ENCODE measurements around the gene SSH3.
A peak's percentile ranks its signal among the peaks of the same experiment; 100 is the strongest.

Gene SSH3

GRCh38 chr11:67288452-67289225, 14.7 kb upstream of the SSH3 start:
- DNase-seq, result peak; percentile 97
- in situ Hi-C loops (cut with MboI; ENCODE audit: low pct_unique_long_range_greater_than_20kb, low sequenced_read_pairs), result no loop called here

GRCh38 chr11:67289226-67289650, 14.1 kb upstream of the SSH3 start, which contains the start of gene ANKRD13D:
Gene ANKRD13D (plus strand): TSS chr11:67289303. CDS start chr11:67289461, 158 bp downstream.
- no peak for DNase-seq
- in situ Hi-C loops (cut with MboI; ENCODE audit: low pct_unique_long_range_greater_than_20kb, low sequenced_read_pairs), result no loop called here

- in situ Hi-C loops (cut with MboI; ENCODE audit: low pct_unique_long_range_greater_than_20kb, low sequenced_read_pairs), result no loop called here
- no peak for DNase-seq
Observed at GRCh38 chr11:67289651-67290479, 13.5 kb upstream of the SSH3 start.

GRCh38 chr11:67290801-67291200, 12.5 kb upstream of the SSH3 start:
- no peak for DNase-seq
- in situ Hi-C loops (cut with MboI; ENCODE audit: low pct_unique_long_range_greater_than_20kb, low sequenced_read_pairs), result no loop called here

GRCh38 chr11:67291481-67292381, 11.6 kb upstream of the SSH3 start:
- no peak for DNase-seq
- in situ Hi-C loops (cut with MboI; ENCODE audit: low pct_unique_long_range_greater_than_20kb, low sequenced_read_pairs), result no loop called here

GRCh38 chr11:67292671-67293070, 10.7 kb upstream of the SSH3 start:
- in situ Hi-C loops (cut with MboI; ENCODE audit: low pct_unique_long_range_greater_than_20kb, low sequenced_read_pairs), result no loop called here
- DNase-seq, result no peak

GRCh38 chr11:67293090-67293489, 10.2 kb upstream of the SSH3 start:
- in situ Hi-C loops (cut with MboI; ENCODE audit: low pct_unique_long_range_greater_than_20kb, low sequenced_read_pairs), result no loop called here
- no peak for DNase-seq

GRCh38 chr11:67295846-67296245, 7.5 kb upstream of the SSH3 start:
- no peak for DNase-seq
- in situ Hi-C loops (cut with MboI; ENCODE audit: low pct_unique_long_range_greater_than_20kb, low sequenced_read_pairs), result no loop called here

- no peak for DNase-seq
- in situ Hi-C loops (cut with MboI; ENCODE audit: low pct_unique_long_range_greater_than_20kb, low sequenced_read_pairs), result no loop called here
Observed at GRCh38 chr11:67298786-67299185, 4.5 kb upstream of the SSH3 start.

- in situ Hi-C loops (cut with MboI; ENCODE audit: low pct_unique_long_range_greater_than_20kb, low sequenced_read_pairs), result no loop called here
- no peak for DNase-seq
Observed at GRCh38 chr11:67299471-67300191, 3.7 kb upstream of the SSH3 start.

- DNase-seq, result no peak
- in situ Hi-C loops (cut with MboI; ENCODE audit: low pct_unique_long_range_greater_than_20kb, low sequenced_read_pairs), result no loop called here
Observed at GRCh38 chr11:67300256-67300755, 3.0 kb upstream of the SSH3 start.

GRCh38 chr11:67300756-67301312, 2.5 kb upstream of the SSH3 start:
- in situ Hi-C loops (cut with MboI; ENCODE audit: low pct_unique_long_range_greater_than_20kb, low sequenced_read_pairs), result no loop called here
- DNase-seq, result no peak

GRCh38 chr11:67301313-67301921, 1.9 kb upstream of the SSH3 start:
- no peak for DNase-seq
- in situ Hi-C loops (cut with MboI; ENCODE audit: low pct_unique_long_range_greater_than_20kb, low sequenced_read_pairs), result no loop called here

- in situ Hi-C loops (cut with MboI; ENCODE audit: low pct_unique_long_range_greater_than_20kb, low sequenced_read_pairs), result no loop called here
- DNase-seq, result no peak
Observed at GRCh38 chr11:67301951-67302516, 1.3 kb upstream of the SSH3 start.

- in situ Hi-C loops (cut with MboI; ENCODE audit: low pct_unique_long_range_greater_than_20kb, low sequenced_read_pairs), result no loop called here
- DNase-seq, result peak; percentile 83
Observed at GRCh38 chr11:67302571-67303131, 679 bp upstream of the SSH3 start.

- no peak for DNase-seq
- in situ Hi-C loops (cut with MboI; ENCODE audit: low pct_unique_long_range_greater_than_20kb, low sequenced_read_pairs), result no loop called here
Observed at GRCh38 chr11:67303835-67304411, 593 bp downstream of the SSH3 start.

GRCh38 chr11:67304511-67305113, 1.3 kb downstream of the SSH3 start:
- in situ Hi-C loops (cut with MboI; ENCODE audit: low pct_unique_long_range_greater_than_20kb, low sequenced_read_pairs), result no loop called here
- no peak for DNase-seq

All from KBM-7 (cell line).